Hypothalamus (tissue), 51 donors: ENCODE data around the gene ULK4.
A peak's percentile ranks its signal among the peaks of the same experiment; 100 is the strongest.
"Not testable (repeated sequence)": the region's sequence is repeated elsewhere in the genome, so short reads cannot be mapped to it uniquely, and the experiment has no call there.

ENCODE experiments used
- DNase-seq, 51 donors: peaks; one replicate each; lab custom pipeline; 2025; lab: John Stamatoyannopoulos, UW

The ULK4 gene

GRCh38 chr3:41592753-41593510 is 369.0 kb downstream of the ULK4 start:
- DNase-seq: no peak

GRCh38 chr3:41583014-41583413 is 378.9 kb downstream of the ULK4 start:
- DNase-seq: no peak

- no peak for DNase-seq
These were observed 380.2 kb downstream of the ULK4 start for GRCh38 chr3:41581700-41582099.

GRCh38 chr3:41580274-41580959 is 381.5 kb downstream of the ULK4 start:
- DNase-seq: no peak

GRCh38 chr3:41579861-41580260 is 382.0 kb downstream of the ULK4 start:
- DNase-seq: no peak

GRCh38 chr3:41578798-41579197 is 383.1 kb downstream of the ULK4 start:
- DNase-seq: no peak

- peak in 15 of 51 donors; percentile 1 to 45 (median 13) for DNase-seq
These were observed 386.2 kb downstream of the ULK4 start for GRCh38 chr3:41575724-41576123.

- no peak for DNase-seq
These were observed 387.0 kb downstream of the ULK4 start for GRCh38 chr3:41574900-41575299.

- DNase-seq: no peak
These were observed 388.3 kb downstream of the ULK4 start for GRCh38 chr3:41573591-41573990.

- no peak for DNase-seq
These were observed 389.8 kb downstream of the ULK4 start for GRCh38 chr3:41572092-41572491.

- no peak for DNase-seq
These were observed 392.1 kb downstream of the ULK4 start for GRCh38 chr3:41569632-41570305.

GRCh38 chr3:41565948-41566514 is 395.9 kb downstream of the ULK4 start:
- no peak for DNase-seq

GRCh38 chr3:41565003-41565402 is 396.9 kb downstream of the ULK4 start:
- no peak for DNase-seq

- DNase-seq: not testable (repeated sequence)
These were observed 405.7 kb downstream of the ULK4 start for GRCh38 chr3:41556245-41556644.

- DNase-seq: no peak
These were observed 428.9 kb downstream of the ULK4 start for GRCh38 chr3:41532976-41533375.

- DNase-seq: no peak
These were observed 434.8 kb downstream of the ULK4 start for GRCh38 chr3:41526995-41527573.

GRCh38 chr3:41525303-41526064 is 436.4 kb downstream of the ULK4 start:
- DNase-seq: no peak

- no peak for DNase-seq
These were observed 438.0 kb downstream of the ULK4 start for GRCh38 chr3:41523897-41524296.

GRCh38 chr3:41522612-41523011 is 439.3 kb downstream of the ULK4 start:
- DNase-seq: no peak

GRCh38 chr3:41521010-41521655 is 440.8 kb downstream of the ULK4 start:
- DNase-seq: no peak
